HS-5 (cell line): ENCODE data around the gene CTNNA3.
A peak's percentile ranks its signal among the peaks of the same experiment; 100 is the strongest.

ENCODE experiments used
- DNase-seq: peaks from one replicate; pipeline ENCODE4 v3.0.0-alpha.2; 2012; ENCODE audit warnings: low read depth

CTNNA3 gene

GRCh38 chr10:66811211-66811610, 884.8 kb downstream of the CTNNA3 start:
- no peak for DNase-seq

- no peak for DNase-seq
Observed at GRCh38 chr10:66809402-66809801, 886.6 kb downstream of the CTNNA3 start.

GRCh38 chr10:66805612-66806011, 890.4 kb downstream of the CTNNA3 start:
- DNase-seq = no peak

GRCh38 chr10:66804962-66805361, 891.0 kb downstream of the CTNNA3 start:
- DNase-seq = no peak

GRCh38 chr10:66803174-66803573, 892.8 kb downstream of the CTNNA3 start:
- DNase-seq = no peak

GRCh38 chr10:66799474-66799873, 896.5 kb downstream of the CTNNA3 start:
- no peak for DNase-seq

GRCh38 chr10:66795866-66796265, 900.1 kb downstream of the CTNNA3 start:
- DNase-seq = no peak

- DNase-seq = no peak
Observed at GRCh38 chr10:66792441-66792840, 903.6 kb downstream of the CTNNA3 start.

- DNase-seq = no peak
Observed at GRCh38 chr10:66788178-66788987, 907.6 kb downstream of the CTNNA3 start.

GRCh38 chr10:66786709-66787108, 909.3 kb downstream of the CTNNA3 start:
- no peak for DNase-seq

- DNase-seq = no peak
Observed at GRCh38 chr10:66784770-66785169, 911.2 kb downstream of the CTNNA3 start.

GRCh38 chr10:66783316-66783715, 912.7 kb downstream of the CTNNA3 start:
- peak; percentile 30 for DNase-seq

GRCh38 chr10:66782776-66783175, 913.2 kb downstream of the CTNNA3 start:
- no peak for DNase-seq

GRCh38 chr10:66782144-66782543, 913.9 kb downstream of the CTNNA3 start:
- DNase-seq = no peak

- DNase-seq = no peak
Observed at GRCh38 chr10:66780796-66781195, 915.2 kb downstream of the CTNNA3 start.

- no peak for DNase-seq
Observed at GRCh38 chr10:66778351-66778750, 917.6 kb downstream of the CTNNA3 start.

GRCh38 chr10:66777665-66778064, 918.3 kb downstream of the CTNNA3 start:
- no peak for DNase-seq

GRCh38 chr10:66773472-66773817, 922.5 kb downstream of the CTNNA3 start:
- DNase-seq = no peak

- no peak for DNase-seq
Observed at GRCh38 chr10:66772548-66773471, 923.2 kb downstream of the CTNNA3 start.

- DNase-seq = no peak
Observed at GRCh38 chr10:66767707-66768106, 928.3 kb downstream of the CTNNA3 start.

GRCh38 chr10:66762218-66762729, 933.7 kb downstream of the CTNNA3 start:
- no peak for DNase-seq

- DNase-seq = no peak
Observed at GRCh38 chr10:66760941-66761340, 935.1 kb downstream of the CTNNA3 start.

- DNase-seq = no peak
Observed at GRCh38 chr10:66755474-66755873, 940.5 kb downstream of the CTNNA3 start.
